ENCODE measurements around the gene IPCEF1.

Gene IPCEF1

GRCh38 chr6:154356690-154357089 is at the start of gene IPCEF1:
TSS of gene IPCEF1 (minus strand) at chr6:154356803. CDS start at chr6:154265947, 90,856 bp downstream.
- ChIA-PET POLR2A (no interaction called here), CTCF (interaction anchor here (1.2 kb wide), 1 partner anchor 14 kb away, joined by 3 read pairs; no protein-coding TSS in a partner anchor)
- DNase-seq (ENCODE audit: extremely low spot score) = no peak
- TF ChIP-seq CTBP1 (IDR thresholded peaks at IDR 0.05; ENCODE audit: borderline replicate concordance) (no peak), ZNF384 (IDR thresholded peaks at IDR 0.05) (no peak), NFRKB (IDR thresholded peaks at IDR 0.05) (no peak), LEF1 (IDR thresholded peaks at IDR 0.05; ENCODE audit: borderline replicate concordance) (no peak), SUZ12 (IDR thresholded peaks at IDR 0.05) (no peak)

- TF ChIP-seq HDGF (IDR thresholded peaks at IDR 0.05; ENCODE audit: borderline replicate concordance) = no peak
- TF ChIP-seq ARNT (IDR thresholded peaks at IDR 0.05) = no peak
- ChIA-PET CTCF (no interaction called here), POLR2A (no interaction called here)
- DNase-seq (ENCODE audit: extremely low spot score) = no peak
These were observed 49.7 kb upstream of the IPCEF1 start for GRCh38 chr6:154406301-154406700.

GRCh38 chr6:154404791-154405400 is 48.3 kb upstream of the IPCEF1 start:
- no peak for DNase-seq (ENCODE audit: extremely low spot score)
- ChIA-PET POLR2A (no interaction called here), CTCF (no interaction called here)
- no peak for TF ChIP-seq TARDBP (IDR thresholded peaks at IDR 0.05)
- TF ChIP-seq SP1 (IDR thresholded peaks at IDR 0.05) = no peak
- TF ChIP-seq SUZ12 (IDR thresholded peaks at IDR 0.05) = no peak
- no peak for TF ChIP-seq PKNOX1 (IDR thresholded peaks at IDR 0.05)
- no peak for TF ChIP-seq L3MBTL2 (conservative IDR thresholded peaks at IDR 0.05)
- no peak for TF ChIP-seq LEF1 (IDR thresholded peaks at IDR 0.05; ENCODE audit: borderline replicate concordance)
- no peak for TF ChIP-seq NFRKB (IDR thresholded peaks at IDR 0.05)
- no peak for TF ChIP-seq FOXM1 (IDR thresholded peaks at IDR 0.05; ENCODE audit: borderline replicate concordance)
- TF ChIP-seq ELF4 (IDR thresholded peaks at IDR 0.05) = no peak
- TF ChIP-seq FOXA1 (IDR thresholded peaks at IDR 0.05) = no peak
- TF ChIP-seq CTBP1 (IDR thresholded peaks at IDR 0.05; ENCODE audit: borderline replicate concordance) = no peak
- TF ChIP-seq ZNF384 (IDR thresholded peaks at IDR 0.05) = no peak
- TF ChIP-seq ARNT (IDR thresholded peaks at IDR 0.05) = no peak
- no peak for TF ChIP-seq FOXK2 (IDR thresholded peaks at IDR 0.05)
- TF ChIP-seq HDGF (IDR thresholded peaks at IDR 0.05; ENCODE audit: borderline replicate concordance) = no peak

GRCh38 chr6:154403788-154404187 is 47.2 kb upstream of the IPCEF1 start:
- CTCF ChIA-PET = no interaction called here
- TF ChIP-seq ARNT (IDR thresholded peaks at IDR 0.05) (no peak), CTBP1 (IDR thresholded peaks at IDR 0.05; ENCODE audit: borderline replicate concordance) (no peak), LEF1 (IDR thresholded peaks at IDR 0.05; ENCODE audit: borderline replicate concordance) (no peak), NFRKB (IDR thresholded peaks at IDR 0.05) (no peak), FOXK2 (IDR thresholded peaks at IDR 0.05) (no peak), HDGF (IDR thresholded peaks at IDR 0.05; ENCODE audit: borderline replicate concordance) (no peak), BHLHE40 (IDR thresholded peaks at IDR 0.05; ENCODE audit: borderline replicate concordance) (no peak), SUZ12 (IDR thresholded peaks at IDR 0.05) (no peak), FOXA1 (IDR thresholded peaks at IDR 0.05) (no peak)
- POLR2A ChIA-PET = no interaction called here
- no peak for DNase-seq (ENCODE audit: extremely low spot score)

- DNase-seq (ENCODE audit: extremely low spot score) = no peak
- no peak for TF ChIP-seq SP1 (IDR thresholded peaks at IDR 0.05)
- no peak for TF ChIP-seq FOXA1 (IDR thresholded peaks at IDR 0.05)
- TF ChIP-seq ZNF384 (IDR thresholded peaks at IDR 0.05) = no peak
- TF ChIP-seq NFRKB (IDR thresholded peaks at IDR 0.05) = no peak
- no peak for TF ChIP-seq BHLHE40 (IDR thresholded peaks at IDR 0.05; ENCODE audit: borderline replicate concordance)
- no peak for TF ChIP-seq HDGF (IDR thresholded peaks at IDR 0.05; ENCODE audit: borderline replicate concordance)
- no peak for TF ChIP-seq L3MBTL2 (conservative IDR thresholded peaks at IDR 0.05)
- CTCF ChIA-PET = no interaction called here
- POLR2A ChIA-PET = no interaction called here
These were observed 45.6 kb upstream of the IPCEF1 start for GRCh38 chr6:154402081-154402780.

GRCh38 chr6:154399097-154399496 is 42.5 kb upstream of the IPCEF1 start:
- POLR2A ChIA-PET = no interaction called here
- DNase-seq (ENCODE audit: extremely low spot score) = no peak
- CTCF ChIA-PET = no interaction called here
- no peak for TF ChIP-seq LEF1 (IDR thresholded peaks at IDR 0.05; ENCODE audit: borderline replicate concordance)
- no peak for TF ChIP-seq SUZ12 (IDR thresholded peaks at IDR 0.05)
- TF ChIP-seq NFRKB (IDR thresholded peaks at IDR 0.05) = no peak
- TF ChIP-seq ZNF384 (IDR thresholded peaks at IDR 0.05) = no peak
- TF ChIP-seq ELF4 (IDR thresholded peaks at IDR 0.05) = no peak
- no peak for TF ChIP-seq FOXK2 (IDR thresholded peaks at IDR 0.05)
- TF ChIP-seq TARDBP (IDR thresholded peaks at IDR 0.05) = no peak
- TF ChIP-seq PKNOX1 (IDR thresholded peaks at IDR 0.05) = no peak
- no peak for TF ChIP-seq FOXM1 (IDR thresholded peaks at IDR 0.05; ENCODE audit: borderline replicate concordance)
- TF ChIP-seq FOXA1 (IDR thresholded peaks at IDR 0.05) = no peak
- no peak for TF ChIP-seq ARNT (IDR thresholded peaks at IDR 0.05)
- no peak for TF ChIP-seq L3MBTL2 (conservative IDR thresholded peaks at IDR 0.05)
